GM19463 (cell line): Measurements from ENCODE around the gene TRIM49D2.
"Not testable (repeated sequence)": the region's sequence is repeated elsewhere in the genome, so short reads cannot be mapped to it uniquely, and the experiment has no call there.

Experiments used
- ATAC-seq: cut with Tn5 transposase; IDR thresholded peaks from one replicate; pipeline ENCODE4 v1.9.1; 2021; ENCODE audit warnings: mild to moderate bottlenecking, moderate library complexity; ENCODE audit not compliant: unreplicated experiment

The TRIM49D2 gene, protein sequence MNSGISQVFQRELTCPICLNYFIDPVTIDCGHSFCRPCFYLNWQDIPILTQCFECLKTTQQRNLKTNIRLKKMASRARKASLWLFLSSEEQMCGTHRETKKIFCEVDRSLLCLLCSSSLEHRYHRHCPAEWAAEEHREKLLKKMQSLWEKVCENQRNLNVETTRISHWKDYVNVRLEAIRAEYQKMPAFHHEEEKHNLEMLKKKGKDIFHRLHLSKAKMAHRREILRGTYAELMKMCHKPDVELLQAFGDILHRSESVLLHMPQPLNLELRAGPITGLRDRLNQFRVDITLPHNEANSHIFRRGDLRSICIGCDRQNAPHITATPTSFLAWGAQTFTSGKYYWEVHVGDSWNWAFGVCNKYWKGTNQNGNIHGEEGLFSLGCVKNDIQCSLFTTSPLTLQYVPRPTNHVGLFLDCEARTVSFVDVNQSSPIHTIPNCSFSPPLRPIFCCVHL

DNA sequence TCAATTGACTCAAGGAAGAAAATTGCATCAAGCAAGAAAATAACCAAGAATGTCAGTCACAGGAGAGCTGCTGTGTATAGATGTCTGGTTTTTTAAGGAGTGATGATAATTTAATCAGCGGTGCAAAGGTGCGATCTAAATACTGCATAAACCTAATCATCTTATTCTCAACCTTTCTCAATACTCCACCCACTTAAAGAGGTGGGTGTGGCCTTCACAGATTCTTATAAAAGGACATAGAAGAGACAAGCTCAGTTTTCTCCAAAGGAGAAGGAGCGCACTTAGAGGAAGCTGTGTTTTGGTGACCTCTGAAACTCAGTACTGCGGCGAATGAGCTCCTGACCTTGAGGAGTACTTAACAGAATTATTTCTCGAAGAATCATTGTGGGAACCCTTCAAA, at the start of gene TRIM49D2:
Gene TRIM49D2 (plus strand): TSS at position 301 of the 400 bp plus-strand sequence. CDS start 2,698 bp downstream, outside the sequence.
- ATAC-seq: not testable (repeated sequence)

DNA sequence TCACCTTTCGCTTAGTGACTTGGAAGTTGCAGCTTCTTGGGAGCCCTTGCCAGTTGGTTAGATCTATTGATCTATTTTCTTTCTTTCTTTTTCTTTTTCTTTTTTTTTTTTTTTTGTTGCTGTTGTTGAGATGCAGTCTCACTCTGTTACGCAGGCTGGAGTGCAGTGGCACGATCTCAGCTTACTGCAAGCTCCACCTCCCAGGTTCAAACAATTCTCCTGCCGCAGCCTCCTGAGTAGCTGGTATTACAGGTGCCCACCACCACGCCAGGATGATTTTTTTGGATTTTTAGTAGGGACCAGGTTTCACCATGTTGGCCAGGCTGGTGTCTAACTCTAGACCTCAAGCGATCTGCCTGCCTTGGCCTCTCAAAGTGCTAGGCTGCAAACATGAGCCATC, 46.4 kb upstream of the TRIM49D2 start:
- not testable (repeated sequence) for ATAC-seq

DNA sequence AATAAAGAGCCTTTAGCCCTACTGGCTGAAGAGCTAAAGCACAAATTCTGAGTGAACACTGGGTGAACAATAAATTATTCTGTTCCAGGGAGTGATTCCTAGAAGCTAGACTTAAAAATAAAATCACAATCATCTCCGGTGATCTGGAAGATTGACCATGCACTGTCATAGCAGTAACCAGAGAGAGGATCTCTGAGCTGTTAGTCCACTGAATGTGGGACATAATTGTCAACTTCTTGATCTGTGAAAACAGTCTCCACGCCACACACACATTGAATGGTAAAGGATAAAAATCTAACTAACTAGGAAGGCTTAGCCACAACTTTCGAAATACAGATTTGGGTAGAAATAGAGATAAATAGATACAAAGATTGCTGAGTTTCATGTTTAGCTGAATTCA, 30.6 kb upstream of the TRIM49D2 start:
- not testable (repeated sequence) for ATAC-seq

DNA sequence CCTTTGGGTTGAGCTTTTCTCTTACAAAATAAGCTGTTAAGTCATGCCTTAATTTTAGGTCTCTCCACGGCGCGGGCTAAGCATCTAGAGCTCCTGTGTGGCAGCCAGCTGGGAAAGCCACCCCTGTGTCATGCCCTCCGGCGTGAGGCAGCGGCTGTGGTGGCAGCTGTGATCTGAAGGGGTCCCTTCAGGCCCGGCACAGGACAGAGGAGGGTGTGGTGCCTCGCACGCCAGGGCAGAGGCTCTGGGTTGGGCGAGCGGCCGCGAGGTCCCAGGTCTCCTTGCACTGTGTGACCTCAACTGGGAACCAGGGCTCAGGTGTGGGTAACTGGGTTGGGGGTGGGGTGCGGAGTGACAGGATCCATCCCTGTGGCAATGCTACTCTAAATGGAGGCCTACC, 23.1 kb upstream of the TRIM49D2 start:
- ATAC-seq: not testable (repeated sequence)

DNA sequence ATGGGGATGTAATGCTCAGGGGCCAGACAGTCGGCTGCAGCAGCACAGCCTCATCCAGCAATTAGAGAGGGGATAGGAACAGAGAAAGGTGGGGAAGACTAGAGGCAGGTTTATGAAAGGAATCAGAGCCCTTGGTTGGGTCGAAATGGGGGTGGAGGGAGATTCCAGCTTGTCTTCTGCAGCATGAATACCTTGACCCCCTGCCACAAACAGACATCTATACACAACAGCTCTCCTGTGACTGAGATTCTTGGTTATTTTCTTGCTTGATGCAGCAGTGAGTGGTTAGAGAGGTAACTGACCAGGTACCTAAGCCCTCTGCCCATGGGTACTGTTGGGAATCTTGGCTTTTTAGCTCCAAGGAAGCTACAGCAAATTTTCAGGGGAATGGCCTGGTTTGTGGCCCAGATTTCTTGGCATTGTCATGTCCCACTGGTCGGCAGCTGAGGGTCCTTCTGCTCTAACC, 1.6 kb upstream of the TRIM49D2 start, which contains the start of gene TRIM49D1:
Gene TRIM49D1 (minus strand): TSS at position 51 of the 466 bp plus-strand sequence. CDS start 4,535 bp downstream, outside the sequence.
- ATAC-seq: no peak

DNA sequence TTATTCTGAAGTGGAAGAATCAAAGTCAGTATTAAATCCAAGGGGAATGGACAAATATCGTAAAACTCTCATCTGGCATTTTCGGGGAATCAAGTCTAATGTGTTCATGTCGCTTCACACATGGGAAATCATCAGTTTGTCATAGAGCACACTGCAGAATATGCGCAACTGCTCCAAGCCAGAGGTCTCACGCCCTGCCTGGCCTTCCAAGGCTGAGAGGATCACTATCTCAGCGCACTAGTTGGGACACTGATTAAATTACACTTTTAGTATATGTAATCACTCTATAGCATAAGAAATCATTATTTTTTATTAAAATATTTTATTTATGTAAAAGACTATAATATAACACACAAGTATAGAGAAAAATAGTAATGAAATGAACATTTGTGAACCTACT, 37.0 kb downstream of the TRIM49D2 start:
- not testable (repeated sequence) for ATAC-seq

DNA sequence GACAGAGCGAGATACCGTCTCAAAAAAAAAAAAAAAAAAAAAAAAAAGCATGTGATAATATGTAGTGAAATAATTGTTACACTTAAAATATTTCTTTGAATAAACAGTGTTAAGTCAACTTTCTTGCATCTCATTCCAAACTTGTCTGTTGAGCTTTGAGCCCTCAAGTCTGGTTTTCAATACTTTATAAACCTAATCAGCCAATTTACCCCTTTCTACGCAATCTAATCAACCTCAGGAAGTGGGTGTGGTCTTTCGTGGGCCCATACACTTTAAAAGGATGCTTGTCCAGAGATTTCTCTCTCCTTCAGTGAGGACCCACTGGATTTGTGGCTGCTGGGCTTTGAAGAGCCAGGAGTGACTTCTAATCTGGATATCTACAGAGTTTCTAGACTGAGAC, 41.9 kb downstream of the TRIM49D2 start, which contains the start of gene TRIM64:
Gene TRIM64 (plus strand): TSS at position 301 of the 400 bp plus-strand sequence. CDS start 2,467 bp downstream, outside the sequence.
- ATAC-seq: not testable (repeated sequence)
